GM12872 (cell line): ENCODE results near the gene SNRPD3.

ENCODE experiments used
- TF ChIP-seq, protein P1 (sequence below): IDR thresholded peaks from 3 replicates; pipeline ENCODE4 v1.5.1; 2011; ENCODE audit warnings: low read depth, mild to moderate bottlenecking, low read length, moderate library complexity; ENCODE audit not compliant: insufficient read depth

The SNRPD3 gene

DNA sequence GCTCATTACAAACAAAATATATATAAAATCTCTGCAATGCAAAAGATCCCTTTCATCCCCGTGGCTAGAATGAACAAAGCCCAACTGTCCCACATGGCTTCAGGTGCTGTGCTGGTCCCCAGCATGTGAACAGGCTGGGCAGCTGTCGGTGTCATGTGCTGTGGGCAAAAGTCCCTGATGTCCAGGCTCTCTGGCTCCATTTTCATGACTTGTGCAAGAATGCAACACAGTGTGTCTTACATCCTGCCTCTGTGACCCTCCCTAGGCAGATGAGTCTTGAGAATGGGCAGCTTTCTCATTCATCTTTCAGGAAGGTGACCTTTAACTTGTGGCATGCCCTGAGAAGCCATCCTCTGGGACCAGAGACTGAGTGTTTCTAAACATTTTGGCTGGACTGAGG lies 15.3 kb upstream of the SNRPD3 start:
- TF ChIP-seq, protein P1, sequence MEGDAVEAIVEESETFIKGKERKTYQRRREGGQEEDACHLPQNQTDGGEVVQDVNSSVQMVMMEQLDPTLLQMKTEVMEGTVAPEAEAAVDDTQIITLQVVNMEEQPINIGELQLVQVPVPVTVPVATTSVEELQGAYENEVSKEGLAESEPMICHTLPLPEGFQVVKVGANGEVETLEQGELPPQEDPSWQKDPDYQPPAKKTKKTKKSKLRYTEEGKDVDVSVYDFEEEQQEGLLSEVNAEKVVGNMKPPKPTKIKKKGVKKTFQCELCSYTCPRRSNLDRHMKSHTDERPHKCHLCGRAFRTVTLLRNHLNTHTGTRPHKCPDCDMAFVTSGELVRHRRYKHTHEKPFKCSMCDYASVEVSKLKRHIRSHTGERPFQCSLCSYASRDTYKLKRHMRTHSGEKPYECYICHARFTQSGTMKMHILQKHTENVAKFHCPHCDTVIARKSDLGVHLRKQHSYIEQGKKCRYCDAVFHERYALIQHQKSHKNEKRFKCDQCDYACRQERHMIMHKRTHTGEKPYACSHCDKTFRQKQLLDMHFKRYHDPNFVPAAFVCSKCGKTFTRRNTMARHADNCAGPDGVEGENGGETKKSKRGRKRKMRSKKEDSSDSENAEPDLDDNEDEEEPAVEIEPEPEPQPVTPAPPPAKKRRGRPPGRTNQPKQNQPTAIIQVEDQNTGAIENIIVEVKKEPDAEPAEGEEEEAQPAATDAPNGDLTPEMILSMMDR: no peak

DNA sequence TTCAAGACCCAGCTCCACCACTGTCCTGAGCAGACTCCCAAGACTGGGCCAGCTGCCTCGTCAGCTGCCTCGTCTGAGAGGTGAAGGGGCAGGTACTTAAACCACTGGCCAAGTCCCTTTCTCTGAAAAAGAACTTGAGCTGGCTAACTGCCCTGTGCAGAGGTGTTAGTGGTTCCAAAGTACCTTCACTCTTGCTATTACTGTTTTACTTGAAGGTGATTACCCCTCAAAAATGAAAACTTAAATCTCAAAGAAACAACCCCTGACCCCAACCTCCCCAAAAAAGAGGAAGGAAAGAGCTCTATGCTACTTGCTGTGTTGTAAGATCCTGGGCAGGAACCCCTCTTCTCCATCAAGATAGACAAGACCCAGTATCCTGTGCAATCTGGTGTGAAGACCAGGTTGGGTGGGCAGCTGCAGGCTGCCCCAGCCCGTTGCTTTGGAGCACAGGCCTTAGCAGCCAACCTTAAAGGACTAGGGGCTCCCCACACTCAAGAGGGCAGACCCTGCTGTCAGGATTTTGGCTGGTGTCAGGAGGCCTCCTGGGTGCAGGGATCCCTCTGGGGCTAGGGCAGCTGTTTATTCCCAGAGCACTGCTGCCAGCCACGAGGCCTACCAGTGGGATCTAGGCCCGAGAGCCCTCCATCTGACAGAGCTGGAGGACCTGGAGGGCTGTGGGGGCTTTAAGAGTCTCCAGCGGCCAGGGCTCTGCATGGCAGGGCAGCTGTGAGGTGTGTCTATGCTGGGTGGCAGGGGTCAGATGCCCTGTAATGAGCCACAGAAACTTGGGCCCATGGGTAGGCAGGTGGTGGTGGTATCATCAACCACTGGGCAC lies 13.9 kb upstream of the SNRPD3 start:
- TF ChIP-seq, protein P1: no peak

DNA sequence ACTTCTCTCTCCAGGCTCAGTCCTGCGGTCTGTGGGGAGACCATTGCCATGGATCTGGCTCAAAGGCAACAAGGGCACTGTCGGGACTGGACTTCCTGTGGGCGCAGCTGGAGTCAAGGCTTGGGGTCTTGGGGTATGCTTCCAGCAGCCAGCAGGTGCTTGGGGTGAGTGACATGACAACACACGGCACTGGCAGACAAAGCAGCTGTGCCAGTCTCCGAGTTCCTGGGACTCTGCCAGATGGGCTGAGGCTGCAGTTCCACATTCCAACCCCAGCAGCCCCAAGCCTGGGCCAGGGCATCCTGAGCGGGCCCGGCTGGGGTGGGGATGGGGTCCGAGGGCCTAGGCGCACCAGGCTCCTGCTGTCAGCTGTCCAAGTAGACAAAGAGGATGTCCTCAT lies 13.2 kb upstream of the SNRPD3 start:
- TF ChIP-seq, protein P1: no peak

GRCh38 chr22:24543185-24543601 lies 12.6 kb upstream of the SNRPD3 start:
- TF ChIP-seq, protein P1: no peak

- TF ChIP-seq, protein P1: no peak
These were observed 12.0 kb upstream of the SNRPD3 start for GRCh38 chr22:24543679-24544243.

GRCh38 chr22:24548812-24549211 lies 7.0 kb upstream of the SNRPD3 start:
- TF ChIP-seq, protein P1: no peak

DNA sequence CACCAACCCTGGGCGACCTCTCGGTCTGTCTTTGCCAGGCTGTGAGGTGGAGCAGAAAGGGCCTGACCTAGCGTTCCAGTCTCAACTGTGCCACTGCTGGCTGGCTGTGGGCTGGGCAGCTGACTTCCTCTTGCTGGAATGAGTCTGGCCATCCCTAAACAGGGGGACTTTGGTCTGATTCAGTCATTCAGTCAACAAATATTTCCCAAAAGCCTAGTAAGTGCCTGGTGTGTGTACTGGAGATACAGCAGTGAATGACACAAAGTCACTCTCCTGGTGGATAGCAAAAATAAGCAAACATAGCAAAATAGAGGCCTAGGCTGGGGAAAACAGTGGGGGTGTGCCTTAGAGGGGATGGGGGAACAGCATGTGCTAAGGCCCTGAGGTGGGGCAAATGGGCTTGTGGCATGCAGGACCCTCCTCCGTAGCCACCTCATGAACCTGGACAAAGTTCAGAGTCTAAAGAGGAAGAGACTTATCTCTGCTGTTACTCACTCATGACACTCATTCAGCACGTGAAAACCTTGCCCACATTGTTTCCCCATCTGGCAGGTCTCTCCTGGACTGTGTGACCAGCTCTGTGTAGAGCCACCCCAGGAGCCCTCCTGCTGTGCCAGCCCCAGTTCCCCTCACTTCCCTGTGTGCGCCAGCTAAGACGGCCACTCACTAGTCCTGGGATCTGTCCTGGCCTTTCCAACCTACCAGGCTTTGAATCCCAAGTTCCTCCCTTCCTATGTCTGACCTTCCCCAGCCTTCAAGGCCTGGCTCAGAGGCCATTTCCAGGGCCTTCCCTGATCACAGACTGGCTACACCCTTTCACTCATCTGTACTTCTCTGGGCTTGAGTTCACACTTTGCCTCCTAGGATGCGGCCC lies 5.5 kb upstream of the SNRPD3 start:
- TF ChIP-seq, protein P1: no peak
